Mesendoderm (in vitro differentiated cells): Measurements from ENCODE around the gene RNASE9.
A peak's percentile ranks its signal among the peaks of the same experiment; 100 is the strongest.
"Not testable (repeated sequence)": the region's sequence is repeated elsewhere in the genome, so short reads cannot be mapped to it uniquely, and the experiment has no call there.

Experiments
- DNase-seq: peaks from one replicate; pipeline ENCODE4 v3.0.0; 2013
- H2AK5ac ChIP-seq: 2 replicates; pipeline ENCODE4 v1.6.1; 2013; ENCODE audit warnings: low read length, inconsistent platforms
- H2BK120ac ChIP-seq: 2 replicates; pipeline ENCODE4 v1.6.1; 2013; ENCODE audit warnings: low read depth, mild to moderate bottlenecking, low read length, moderate library complexity, mixed read lengths
- H2BK15ac ChIP-seq: replicated peaks from 2 replicates; pipeline ENCODE4 v1.6.1; 2013; ENCODE audit warnings: low read depth, mild to moderate bottlenecking, moderate library complexity
- H2BK5ac ChIP-seq: 2 replicates; pipeline ENCODE4 v1.6.1; 2013; ENCODE audit warnings: low read length, inconsistent platforms
- H3K18ac ChIP-seq: 2 replicates; pipeline ENCODE4 v1.6.1; 2013; ENCODE audit warnings: mild to moderate bottlenecking, low read length, mixed read lengths
- H3K23ac ChIP-seq: one replicate; pipeline ENCODE4 v1.6.1; 2013; ENCODE audit warnings: low read length
- H3K27ac ChIP-seq: 2 replicates; pipeline ENCODE4 v1.5.1; 2013; ENCODE audit warnings: low read depth, mild to moderate bottlenecking, inconsistent platforms, low read length, moderate library complexity
- H3K27me3 ChIP-seq: 2 replicates; pipeline ENCODE4 v1.6.1; 2013; ENCODE audit warnings: low read length, control low read depth, mild to moderate bottlenecking, inconsistent platforms; ENCODE audit not compliant: insufficient read depth, poor library complexity
- H3K36me3 ChIP-seq: 2 replicates; pipeline ENCODE4 v1.6.1; 2013; ENCODE audit warnings: low read length, inconsistent platforms; ENCODE audit not compliant: control insufficient read depth, insufficient read depth
- H3K4ac ChIP-seq: one replicate; pipeline ENCODE4 v1.6.1; 2013; ENCODE audit warnings: low read depth, mild to moderate bottlenecking, low read length, moderate library complexity
- H3K4me1 ChIP-seq: 2 replicates; pipeline ENCODE4 v1.6.1; 2013; ENCODE audit warnings: low read depth, low read length, inconsistent platforms; ENCODE audit not compliant: control insufficient read depth
- H3K4me2 ChIP-seq: 2 replicates; pipeline ENCODE4 v1.6.1; 2013; ENCODE audit warnings: low read length
- H3K4me3 ChIP-seq: 2 replicates; pipeline ENCODE4 v1.5.1; 2013; ENCODE audit warnings: mild to moderate bottlenecking, low read length
- H3K56ac ChIP-seq: one replicate; pipeline ENCODE4 v1.6.1; 2013; ENCODE audit warnings: low read length
- H3K79me1 ChIP-seq: 2 replicates; pipeline ENCODE4 v1.6.1; 2013; ENCODE audit warnings: low read length, inconsistent platforms
- H3K79me2 ChIP-seq: 2 replicates; pipeline ENCODE4 v1.6.1; 2013; ENCODE audit warnings: mild to moderate bottlenecking, low read length; ENCODE audit not compliant: control insufficient read depth, insufficient read depth
- H3K9ac ChIP-seq: 2 replicates; pipeline ENCODE4 v1.6.1; 2013; ENCODE audit warnings: low read length, inconsistent platforms
- H4K5ac ChIP-seq: one replicate; pipeline ENCODE4 v1.6.1; 2013; ENCODE audit warnings: low read length
- H4K8ac ChIP-seq: one replicate; pipeline ENCODE4 v1.6.1; 2013; ENCODE audit warnings: low read depth, mild to moderate bottlenecking, control low read depth, low read length, moderate library complexity
- WGBS: extraction: QIAGEN DNeasy Blood & Tissue Kit; methylation state at CpG from one replicate; pipeline ENCODE4 v1.1.7; 2013; ENCODE audit warnings: low lambda C conversion rate, missing lambda C conversion rate; ENCODE audit not compliant: insufficient coverage; ENCODE audit errors: extremely low coverage; 5-methylcytosine and 5-hydroxymethylcytosine counted together

Gene RNASE9

DNA sequence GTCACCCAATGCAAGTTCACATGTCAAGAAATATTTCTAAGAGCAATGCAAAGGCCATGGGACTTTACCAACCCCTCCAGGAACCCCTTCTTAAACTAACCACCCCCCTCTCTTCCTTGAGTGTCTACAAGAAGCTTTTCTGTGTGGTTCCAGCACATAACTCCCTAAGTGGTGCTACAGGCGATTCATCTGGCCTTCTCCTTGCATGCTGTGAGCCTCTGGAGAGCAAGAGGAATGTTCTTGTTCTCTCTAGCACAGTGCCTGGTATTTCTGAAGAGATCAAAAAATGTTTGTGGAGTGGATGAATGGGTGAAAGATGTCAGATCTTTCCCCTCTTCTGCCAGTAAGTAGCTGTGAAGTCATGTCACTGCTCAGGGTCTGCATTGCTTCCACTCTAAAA lies 36.3 kb upstream of the RNASE9 start:
- no peak for DNase-seq
- Histone ChIP-seq H3K4ac (no peak overlapping the region), H3K23ac (no peak overlapping the region), H3K79me1 (no peaks in the 10 kb centered on the region), H4K5ac (no peak overlapping the region), H3K27ac (no peak overlapping the region), H3K9ac (no peak overlapping the region), H3K27me3 (no peaks in the 10 kb centered on the region), H2BK120ac (no peak overlapping the region), H3K4me2 (no peak overlapping the region), H2BK15ac (no peak overlapping the region), H3K79me2 (no peaks in the 10 kb centered on the region), H3K36me3 (no peaks in the 10 kb centered on the region), H3K56ac (no peak overlapping the region), H3K4me3 (no peak overlapping the region), H2BK5ac (no peak overlapping the region), H4K8ac (no peak overlapping the region), H3K4me1 (no peaks in the 10 kb centered on the region), H3K18ac (no peak overlapping the region), H2AK5ac (no peak overlapping the region)
- no CpG with 5 or more reads among the region's 1 CpG for WGBS

DNA sequence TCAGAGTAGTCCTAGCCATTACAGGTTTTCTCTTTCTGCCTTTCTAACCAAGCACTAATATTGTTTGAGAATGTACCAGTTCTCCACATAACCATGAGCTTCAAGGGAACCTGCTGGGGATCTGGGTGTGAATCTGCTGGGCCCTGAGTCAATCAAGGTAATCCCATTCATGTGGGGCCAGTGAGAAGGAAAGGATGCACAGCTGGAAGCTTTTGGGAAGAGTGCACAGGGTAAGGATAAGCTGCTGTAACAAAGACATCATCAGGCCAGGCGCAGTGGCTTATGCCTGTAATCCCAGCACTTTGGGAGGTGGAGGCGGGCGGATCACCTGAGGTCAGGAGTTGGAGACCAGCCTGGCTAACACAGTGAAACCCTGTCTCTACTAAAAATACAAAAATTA lies 34.9 kb upstream of the RNASE9 start:
- no CpG with 5 or more reads among the region's 3 CpGs for WGBS
- H2BK15ac ChIP-seq, H4K5ac ChIP-seq, H4K8ac ChIP-seq, H3K27me3 ChIP-seq, H3K36me3 ChIP-seq, H3K79me1 ChIP-seq, H3K56ac ChIP-seq, H3K79me2 ChIP-seq, H3K27ac ChIP-seq, H3K23ac ChIP-seq, H3K9ac ChIP-seq, DNase-seq, H3K4me3 ChIP-seq, H3K4ac ChIP-seq, H3K4me2 ChIP-seq, H3K4me1 ChIP-seq, H2BK5ac ChIP-seq, H2AK5ac ChIP-seq, H2BK120ac ChIP-seq, H3K18ac ChIP-seq: not testable (repeated sequence)

DNA sequence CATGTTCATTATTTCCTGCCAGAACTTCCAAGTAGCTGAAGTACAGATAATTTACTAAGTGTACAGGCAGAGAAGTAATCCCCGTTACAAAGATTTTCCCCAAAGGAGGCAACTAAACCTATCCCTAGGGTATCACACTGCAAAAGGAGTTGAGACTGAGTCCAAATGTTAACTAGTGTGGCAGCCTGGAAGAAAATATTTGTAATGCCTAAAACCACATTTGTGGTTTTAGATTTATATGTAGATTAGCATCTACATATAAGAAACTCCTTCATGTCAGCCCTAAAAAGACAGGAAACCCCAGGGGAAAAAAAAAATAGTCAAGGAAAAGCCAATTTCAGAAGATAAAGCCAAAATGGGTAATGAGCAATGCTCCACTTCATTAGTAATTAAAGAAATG lies 31.7 kb upstream of the RNASE9 start:
- Histone ChIP-seq H3K4ac (no peak overlapping the region), H3K27me3 (no peaks in the 10 kb centered on the region), H3K56ac (no peak overlapping the region), H3K4me1 (no peaks in the 10 kb centered on the region), H3K18ac (no peak overlapping the region), H3K4me3 (no peak overlapping the region), H3K4me2 (no peak overlapping the region), H2BK5ac (no peak overlapping the region), H3K79me1 (no peaks in the 10 kb centered on the region), H3K79me2 (no peaks in the 10 kb centered on the region), H3K27ac (no peak overlapping the region), H2BK15ac (no peak overlapping the region), H3K23ac (no peak overlapping the region), H3K9ac (no peak overlapping the region), H2AK5ac (no peak overlapping the region), H4K8ac (no peak overlapping the region), H2BK120ac (no peak overlapping the region), H4K5ac (no peak overlapping the region), H3K36me3 (no peaks in the 10 kb centered on the region)
- WGBS, result no CpG with 5 or more reads among the region's 1 CpG
- no peak for DNase-seq

DNA sequence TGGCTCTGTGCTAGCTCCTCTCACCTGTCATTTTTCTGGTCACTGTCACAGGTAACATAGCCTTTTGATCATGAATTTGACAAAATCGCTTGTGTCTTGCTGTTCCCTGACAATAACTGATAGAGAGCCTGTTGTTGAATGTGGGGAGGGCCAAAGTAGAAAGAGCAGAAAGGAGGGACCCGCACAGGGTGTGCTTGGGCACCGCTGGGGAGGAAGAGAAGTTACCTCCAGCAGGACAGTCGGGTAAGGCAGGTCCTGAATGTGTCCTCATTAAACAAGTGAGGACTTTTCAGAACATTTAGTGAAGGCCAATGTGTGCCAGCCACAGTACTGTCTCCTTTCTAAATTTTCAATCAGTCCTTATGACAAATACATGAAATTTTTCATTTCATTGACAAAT lies 30.4 kb upstream of the RNASE9 start, which contains the start of gene RNASE12:
Gene RNASE12, minus strand, starts transcription at position 142 of the 400 bp plus-strand sequence. CDS start 653 bp downstream, outside the sequence.
- H3K4me2 ChIP-seq, result no peak within 1 kb of the TSS
- no peak within 1 kb of the TSS for H2AK5ac ChIP-seq
- H3K27me3 ChIP-seq, result no peaks in the 10 kb centered on the region
- H3K4ac ChIP-seq, result no peak within 1 kb of the TSS
- H2BK120ac ChIP-seq, result no peak within 1 kb of the TSS
- H3K4me3 ChIP-seq, result no peak within 1 kb of the TSS
- no peak within 1 kb of the TSS for H3K23ac ChIP-seq
- no peaks in the 10 kb centered on the region for H3K79me1 ChIP-seq
- no peak within 1 kb of the TSS for H3K27ac ChIP-seq
- no peak within 1 kb of the TSS for H2BK5ac ChIP-seq
- no peak within 1 kb of the TSS for H2BK15ac ChIP-seq
- no peaks in the 10 kb centered on the region for H3K79me2 ChIP-seq
- H3K4me1 ChIP-seq, result no peaks in the 10 kb centered on the region
- H3K18ac ChIP-seq, result no peak within 1 kb of the TSS
- no peak within 1 kb of the TSS for H4K5ac ChIP-seq
- no peak within 1 kb of the TSS for H3K9ac ChIP-seq
- H3K36me3 ChIP-seq, result no peaks in the 10 kb centered on the region
- no peak within 1 kb of the TSS for H3K56ac ChIP-seq
- no CpG with 5 or more reads among the region's 4 CpGs for WGBS
- H4K8ac ChIP-seq, result no peak within 1 kb of the TSS
- no peak for DNase-seq

DNA sequence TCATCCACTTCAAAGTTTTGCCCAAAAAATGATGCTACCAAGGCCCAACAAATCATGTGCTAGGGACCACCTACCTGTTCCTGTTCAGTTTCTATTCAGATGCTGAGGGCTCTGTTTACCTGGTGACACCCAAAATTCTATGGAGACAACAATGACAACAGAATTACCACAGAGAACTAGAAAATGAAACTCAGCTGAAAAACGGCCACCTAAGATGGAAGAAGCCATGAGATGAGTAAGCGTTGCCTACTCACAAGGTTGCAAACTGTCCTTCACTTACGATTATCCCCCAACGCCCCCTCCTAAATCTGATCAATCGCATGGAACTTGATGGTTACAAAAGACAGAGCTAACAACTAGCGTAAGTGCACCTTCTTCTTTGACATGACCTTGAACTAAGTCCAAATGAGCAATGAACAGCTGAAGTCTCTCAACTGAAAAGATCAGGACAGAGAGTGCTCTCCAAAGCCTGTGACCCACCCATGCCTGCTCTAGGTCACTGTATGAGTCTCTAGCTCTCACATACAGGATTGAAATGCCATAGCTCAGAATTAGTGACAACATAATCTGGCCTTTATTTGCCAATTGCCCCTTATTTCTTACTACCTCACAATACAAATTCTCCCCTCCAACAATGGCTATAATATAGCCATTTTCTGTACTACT lies 26.8 kb upstream of the RNASE9 start, which contains the start of gene RNASE11:
Gene RNASE11, minus strand, starts transcription at position 513 of the 666 bp plus-strand sequence.
- Histone ChIP-seq H3K9ac (no peak within 1 kb of the TSS), H3K27me3 (no peaks in the 10 kb centered on the region), H3K18ac (no peak within 1 kb of the TSS), H2BK15ac (peak within 1 kb of the TSS; percentile 87), H4K5ac (no peak within 1 kb of the TSS), H3K27ac (no peak within 1 kb of the TSS), H2AK5ac (no peak within 1 kb of the TSS), H3K23ac (no peak within 1 kb of the TSS), H2BK120ac (no peak within 1 kb of the TSS), H3K4me2 (no peak within 1 kb of the TSS), H3K4me3 (no peak within 1 kb of the TSS), H2BK5ac (no peak within 1 kb of the TSS), H3K4me1 (peaks cover 5% of the 10 kb centered on the region), H3K4ac (no peak within 1 kb of the TSS), H4K8ac (no peak within 1 kb of the TSS), H3K79me1 (no peaks in the 10 kb centered on the region), H3K36me3 (no peaks in the 10 kb centered on the region), H3K56ac (no peak within 1 kb of the TSS), H3K79me2 (no peaks in the 10 kb centered on the region)
- no peak for DNase-seq
- no CpG with 5 or more reads among the region's 6 CpGs for WGBS

DNA sequence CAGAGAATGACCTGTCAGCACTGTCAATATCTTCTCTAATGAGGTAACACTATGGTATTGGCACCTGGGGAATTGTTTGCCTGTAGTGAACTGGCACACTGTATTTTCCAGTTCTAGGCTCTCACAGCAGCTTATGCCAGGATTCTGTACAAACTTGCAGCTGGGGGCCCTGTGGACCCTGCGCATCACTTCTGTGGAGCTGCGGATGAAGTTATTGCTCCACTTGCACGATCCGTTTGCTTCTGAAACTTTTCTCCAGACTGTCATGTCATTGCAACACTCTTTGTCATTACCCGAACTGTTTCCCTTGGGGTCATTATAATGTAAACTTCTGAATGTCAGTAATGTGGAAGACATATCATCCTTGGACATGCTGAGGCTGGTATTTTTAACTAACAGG lies 23.1 kb upstream of the RNASE9 start:
- H3K4me3 ChIP-seq, result no peak overlapping the region
- no peak for DNase-seq
- H3K79me1 ChIP-seq, result no peaks in the 10 kb centered on the region
- H3K4ac ChIP-seq, result peak overlapping the region; percentile 24
- no peak overlapping the region for H2AK5ac ChIP-seq
- H3K4me2 ChIP-seq, result no peak overlapping the region
- no peak overlapping the region for H3K23ac ChIP-seq
- H4K5ac ChIP-seq, result no peak overlapping the region
- peak overlapping the region; percentile 38 for H3K27ac ChIP-seq
- H3K18ac ChIP-seq, result peak overlapping the region; percentile 39
- H4K8ac ChIP-seq, result no peak overlapping the region
- H3K27me3 ChIP-seq, result no peaks in the 10 kb centered on the region
- H3K79me2 ChIP-seq, result no peaks in the 10 kb centered on the region
- H3K9ac ChIP-seq, result no peak overlapping the region
- no peak overlapping the region for H2BK120ac ChIP-seq
- peak overlapping the region; percentile 36 for H2BK5ac ChIP-seq
- no CpG with 5 or more reads among the region's 5 CpGs for WGBS
- no peaks in the 10 kb centered on the region for H3K36me3 ChIP-seq
- no peak overlapping the region for H2BK15ac ChIP-seq
- H3K4me1 ChIP-seq, result peaks cover 5% of the 10 kb centered on the region
- H3K56ac ChIP-seq, result peak overlapping the region; percentile 63
